Gastrocnemius medialis (tissue), 4 donors: ENCODE measurements around the gene COA3.

ENCODE experiments used
- CTCF ChIP-seq, 5 experiments: fragments of 450-650 bp in 3 of 5; fragments of 200-600 bp in 2 of 5; sonication (generic) in 2 of 5; IDR thresholded peaks in 4 of 5; conservative IDR thresholded peaks in 1 of 5; 1 replicate in 4 of 5; 2 replicates in 1 of 5; pipeline ENCODE4 v1.5.1; 2016 to 2019; ENCODE audit warnings: antibody characterized with exemption in 5 of 5, mild to moderate bottlenecking in 3 of 5, moderate library complexity in 3 of 5
- POLR2A ChIP-seq, 2 donors: fragments of 450-650 bp; IDR thresholded peaks; one replicate each; pipeline ENCODE4 v1.6.1; 2017; ENCODE audit warnings: antibody characterized with exemption in 2 of 2, mild to moderate bottlenecking in 2 of 2, moderate library complexity in 2 of 2

- TF ChIP-seq CTCF (IDR thresholded peaks at IDR 0.05 in 4 of 5, conservative IDR thresholded peaks at IDR 0.05 in 1 of 5), result no peak
- no peak for TF ChIP-seq POLR2A (IDR thresholded peaks at IDR 0.05)
These were observed 16.1 kb downstream of the COA3 start for GRCh38 chr17:42782166-42783061.
